GM12874 (cell line): ENCODE measurements around the gene ZBTB45.

ENCODE experiments used
- CTCF ChIP-seq: IDR thresholded peaks from 2 replicates; pipeline ENCODE4 v1.5.1; 2011; ENCODE audit warnings: low read depth, mild to moderate bottlenecking, control low read depth, low read length, moderate library complexity; ENCODE audit not compliant: insufficient read depth

The ZBTB45 gene

DNA sequence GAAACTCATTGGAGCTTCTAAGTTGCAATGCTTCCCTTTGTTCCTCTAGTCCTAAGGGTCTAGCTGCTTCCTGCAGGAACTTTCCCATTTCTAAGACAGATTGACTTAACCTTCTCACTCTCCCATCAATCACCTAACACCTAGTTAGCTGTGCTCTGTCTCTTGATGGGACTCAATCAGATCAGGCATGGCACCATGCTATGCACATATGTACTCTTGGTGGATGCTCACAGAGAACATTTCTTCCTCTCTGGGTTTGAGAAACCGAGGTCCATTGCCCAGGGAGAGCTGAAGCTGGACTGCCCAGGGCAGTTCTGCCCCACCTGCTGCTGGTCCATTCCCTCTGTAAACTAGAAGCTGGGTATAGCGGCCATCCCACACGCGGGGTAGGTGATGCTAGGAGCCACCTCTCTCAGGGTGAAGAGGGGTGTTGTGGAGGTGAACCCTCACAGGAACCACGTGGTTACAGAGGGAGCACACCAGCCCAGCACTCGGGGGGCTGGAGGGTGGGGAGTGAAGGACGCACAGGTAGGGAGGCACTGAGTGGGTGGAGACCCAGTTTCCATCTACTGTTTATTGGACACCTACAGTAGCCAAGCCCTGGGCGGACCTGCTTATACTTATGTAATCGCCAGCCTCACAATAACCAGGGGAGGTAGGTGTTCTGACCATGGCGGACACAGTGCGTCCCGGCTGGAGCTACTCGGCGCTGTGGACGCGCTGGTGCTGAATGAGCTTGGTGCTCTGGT, 41.9 kb upstream of the ZBTB45 start:
- TF ChIP-seq CTCF: no peak

GRCh38 chr19:58560921-58561320, 41.3 kb upstream of the ZBTB45 start:
- no peak for TF ChIP-seq CTCF

- no peak for TF ChIP-seq CTCF
Measured at GRCh38 chr19:58560007-58560887, 40.6 kb upstream of the ZBTB45 start.

GRCh38 chr19:58559275-58560006, 39.8 kb upstream of the ZBTB45 start:
- no peak for TF ChIP-seq CTCF

GRCh38 chr19:58558623-58559274, 39.1 kb upstream of the ZBTB45 start:
- TF ChIP-seq CTCF: no peak

DNA sequence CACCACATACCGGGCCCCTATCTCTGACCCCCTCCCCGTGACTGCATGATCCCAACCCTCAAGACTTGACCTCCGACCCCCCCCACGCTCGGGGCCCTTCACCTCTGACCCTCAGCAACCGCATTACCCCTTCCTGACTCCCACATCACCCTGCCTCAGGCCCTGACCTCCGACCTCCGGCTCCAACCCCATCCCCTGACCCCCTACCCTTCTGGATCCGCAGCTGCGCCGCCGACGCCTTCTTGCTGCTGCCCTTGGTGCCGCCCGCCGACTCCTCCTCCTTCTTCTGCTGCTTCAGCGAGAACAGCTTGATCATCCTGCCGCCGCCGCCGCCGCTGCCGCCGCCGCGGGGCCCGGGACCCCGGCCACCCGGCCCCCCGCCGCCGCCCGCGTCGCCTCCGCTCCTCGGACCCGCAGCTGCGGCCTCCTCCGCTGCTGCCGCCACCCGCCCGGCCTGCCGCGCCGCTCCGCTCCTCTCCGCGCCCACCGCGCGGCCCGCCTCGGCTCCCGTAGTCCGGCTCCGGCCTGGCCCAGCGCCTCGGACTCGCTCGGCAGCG, 38.5 kb upstream of the ZBTB45 start, which contains the start of gene UBE2M:
Gene UBE2M, minus strand, starts transcription at position 546 of the 557 bp plus-strand sequence. Its CDS starts 230 bp downstream, at position 316.
- TF ChIP-seq CTCF: no peak
